ENCODE measurements around the gene CPSF4L. TPM values are rescaled to one million over a fixed set of nuclear protein-coding genes. Genes with fewer than 3 reads are reported as not detected.

Gene CPSF4L
- total RNA-seq, 1 donor from 2014 or later: not detected

DNA sequence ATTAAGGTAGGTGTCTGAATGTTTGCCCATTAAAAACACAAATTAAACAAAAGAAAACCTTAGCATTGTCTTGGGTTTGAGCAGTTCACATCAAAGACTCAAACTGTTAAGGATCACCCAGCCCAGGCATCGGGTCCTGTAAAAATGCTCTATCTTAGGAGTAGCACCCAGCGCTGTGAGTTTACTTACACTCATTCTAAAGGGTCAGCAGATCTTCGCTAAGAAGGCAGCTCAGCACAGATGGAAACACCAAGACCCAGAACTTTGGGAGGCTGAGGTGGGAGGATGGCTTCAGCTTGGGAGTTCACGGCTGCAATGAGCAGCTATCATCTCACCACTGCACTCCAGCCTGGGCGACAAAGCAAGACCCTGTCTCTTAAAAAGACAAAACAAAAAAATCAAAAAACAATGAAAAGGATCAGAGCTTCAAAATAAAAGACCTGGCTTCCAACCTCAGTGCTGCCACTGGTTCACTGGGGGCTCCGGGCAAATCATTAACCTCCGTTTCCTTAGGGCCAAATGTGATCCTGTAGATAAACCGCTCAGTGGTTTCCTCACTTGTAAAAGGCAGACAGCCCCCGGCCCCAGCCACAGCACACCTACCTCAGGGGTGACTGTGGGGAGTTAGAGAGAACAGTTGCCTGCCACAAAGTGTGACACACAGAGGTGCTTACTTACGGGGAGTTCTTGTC lies 57.7 kb downstream of the CPSF4L start:
- DNase-seq: no peak
- peaks cover 52% of the 10 kb centered on the region for H3K4me1 ChIP-seq
- no peaks in the 10 kb centered on the region for H3K27me3 ChIP-seq (ENCODE audit: low read depth)
- H3K4me3 ChIP-seq: no peak overlapping the region
- intact Hi-C loops (cut with micrococcal nuclease): no loop called here
- peak overlapping the region; percentile 86 for H3K27ac ChIP-seq (replicated peaks)
- H3K36me3 ChIP-seq: peaks cover 99% of the 10 kb centered on the region
- no peaks in the 10 kb centered on the region for H3K9me3 ChIP-seq (replicated peaks)
- TF ChIP-seq, protein P1, sequence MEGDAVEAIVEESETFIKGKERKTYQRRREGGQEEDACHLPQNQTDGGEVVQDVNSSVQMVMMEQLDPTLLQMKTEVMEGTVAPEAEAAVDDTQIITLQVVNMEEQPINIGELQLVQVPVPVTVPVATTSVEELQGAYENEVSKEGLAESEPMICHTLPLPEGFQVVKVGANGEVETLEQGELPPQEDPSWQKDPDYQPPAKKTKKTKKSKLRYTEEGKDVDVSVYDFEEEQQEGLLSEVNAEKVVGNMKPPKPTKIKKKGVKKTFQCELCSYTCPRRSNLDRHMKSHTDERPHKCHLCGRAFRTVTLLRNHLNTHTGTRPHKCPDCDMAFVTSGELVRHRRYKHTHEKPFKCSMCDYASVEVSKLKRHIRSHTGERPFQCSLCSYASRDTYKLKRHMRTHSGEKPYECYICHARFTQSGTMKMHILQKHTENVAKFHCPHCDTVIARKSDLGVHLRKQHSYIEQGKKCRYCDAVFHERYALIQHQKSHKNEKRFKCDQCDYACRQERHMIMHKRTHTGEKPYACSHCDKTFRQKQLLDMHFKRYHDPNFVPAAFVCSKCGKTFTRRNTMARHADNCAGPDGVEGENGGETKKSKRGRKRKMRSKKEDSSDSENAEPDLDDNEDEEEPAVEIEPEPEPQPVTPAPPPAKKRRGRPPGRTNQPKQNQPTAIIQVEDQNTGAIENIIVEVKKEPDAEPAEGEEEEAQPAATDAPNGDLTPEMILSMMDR (IDR thresholded peaks at IDR 0.05; ENCODE audit: borderline replicate concordance): no peak

DNA sequence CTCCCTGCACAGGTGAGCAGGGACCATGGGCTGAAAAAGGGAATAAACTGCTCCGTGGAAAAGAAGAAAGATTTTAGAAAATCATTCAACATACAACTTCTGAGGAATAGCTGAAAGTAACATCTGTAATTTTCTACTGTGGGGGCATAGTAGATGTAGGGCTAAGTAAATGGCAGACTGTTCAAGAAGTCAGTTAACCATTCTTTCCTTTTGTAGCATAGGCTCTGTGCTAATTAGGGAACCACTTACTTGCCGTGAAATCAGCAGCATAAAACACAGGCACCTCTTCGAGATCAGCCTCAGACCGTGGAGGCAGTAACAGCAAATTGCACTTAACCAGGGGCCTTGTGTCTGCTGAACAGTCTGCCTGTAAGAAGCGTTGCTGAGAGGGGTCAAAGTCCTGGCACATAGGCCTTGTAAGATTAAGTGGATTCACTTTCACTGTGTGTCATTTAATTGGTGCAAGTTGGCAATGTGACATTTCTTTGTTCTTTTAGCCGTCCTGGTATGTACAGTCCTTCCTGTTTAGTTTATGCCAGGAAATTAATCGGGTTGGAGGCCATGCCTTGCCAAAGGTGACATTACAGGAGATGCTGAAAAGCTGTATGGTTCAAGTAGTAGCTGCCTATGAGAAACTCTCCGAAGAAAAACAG lies 58.4 kb downstream of the CPSF4L start:
- Histone ChIP-seq H3K9me3 (replicated peaks) (no peaks in the 10 kb centered on the region), H3K36me3 (peaks cover 99% of the 10 kb centered on the region), H3K27me3 (ENCODE audit: low read depth) (no peaks in the 10 kb centered on the region), H3K4me3 (no peak overlapping the region), H3K4me1 (peaks cover 45% of the 10 kb centered on the region), H3K27ac (replicated peaks) (peak overlapping the region; percentile 86)
- DNase-seq: no peak
- intact Hi-C loops (cut with micrococcal nuclease): no loop called here
- TF ChIP-seq, protein P1 (IDR thresholded peaks at IDR 0.05; ENCODE audit: borderline replicate concordance): no peak

DNA sequence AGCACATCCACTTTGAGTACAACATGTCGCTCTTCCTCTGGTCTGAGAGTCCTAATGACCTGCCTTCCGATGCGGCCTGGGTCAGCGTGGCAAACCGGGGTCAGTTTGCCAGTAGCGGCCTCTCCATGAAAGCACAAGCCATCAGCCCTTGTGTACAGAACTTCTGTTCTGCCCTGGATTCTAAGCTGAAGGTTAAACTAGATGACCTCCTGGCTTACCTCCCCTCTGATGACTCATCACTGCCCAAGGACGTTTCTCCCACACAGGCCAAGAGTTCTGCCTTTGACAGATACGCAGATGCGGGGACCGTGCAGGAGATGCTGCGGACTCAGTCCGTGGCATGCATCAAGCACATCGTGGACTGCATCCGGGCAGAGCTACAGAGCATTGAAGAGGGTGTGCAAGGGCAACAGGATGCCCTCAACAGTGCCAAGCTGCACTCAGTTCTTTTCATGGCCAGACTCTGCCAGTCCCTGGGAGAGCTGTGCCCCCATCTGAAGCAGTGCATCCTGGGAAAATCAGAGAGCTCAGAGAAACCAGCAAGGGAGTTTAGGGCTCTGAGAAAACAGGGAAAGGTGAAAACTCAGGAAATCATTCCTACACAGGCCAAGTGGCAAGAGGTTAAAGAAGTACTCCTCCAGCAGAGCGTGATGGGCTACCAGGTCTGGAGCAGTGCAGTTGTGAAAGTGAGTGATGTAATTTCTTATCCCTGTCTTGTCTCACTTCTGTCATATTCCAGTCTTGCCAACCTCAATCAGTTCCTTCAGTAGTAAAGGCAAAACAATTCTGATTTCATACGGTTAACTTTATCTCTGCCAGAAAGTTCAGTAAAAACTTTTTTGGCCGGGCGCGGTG lies 60.2 kb downstream of the CPSF4L start:
- DNase-seq: no peak
- H3K9me3 ChIP-seq (replicated peaks): no peaks in the 10 kb centered on the region
- H3K27ac ChIP-seq (replicated peaks): peak overlapping the region; percentile 69
- no peaks in the 10 kb centered on the region for H3K27me3 ChIP-seq (ENCODE audit: low read depth)
- H3K36me3 ChIP-seq: peaks cover 99% of the 10 kb centered on the region
- TF ChIP-seq, protein P1 (IDR thresholded peaks at IDR 0.05; ENCODE audit: borderline replicate concordance): no peak
- intact Hi-C loops (cut with micrococcal nuclease): no loop called here
- H3K4me1 ChIP-seq: peaks cover 38% of the 10 kb centered on the region
- no peak overlapping the region for H3K4me3 ChIP-seq

DNA sequence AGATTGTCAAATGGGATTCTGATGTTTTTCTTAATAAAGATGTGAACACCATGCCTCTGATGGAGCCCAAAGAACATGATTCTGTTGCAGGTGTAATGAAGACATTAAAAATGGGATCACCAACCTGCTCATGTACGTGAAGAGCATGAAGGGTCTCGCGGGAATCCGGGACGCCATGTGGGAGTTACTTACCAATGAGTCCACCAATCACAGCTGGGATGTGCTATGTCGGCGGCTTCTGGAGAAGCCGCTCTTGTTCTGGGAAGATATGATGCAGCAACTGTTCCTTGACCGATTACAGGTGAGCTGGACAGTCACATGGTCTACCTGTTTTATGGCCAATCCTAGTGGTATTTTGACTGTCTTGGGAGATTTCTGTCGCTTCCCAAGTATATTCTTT lies 61.2 kb downstream of the CPSF4L start:
- H3K27ac ChIP-seq (replicated peaks): no peak overlapping the region
- no peak for DNase-seq
- H3K9me3 ChIP-seq (replicated peaks): no peaks in the 10 kb centered on the region
- peaks cover 42% of the 10 kb centered on the region for H3K4me1 ChIP-seq
- intact Hi-C loops (cut with micrococcal nuclease): no loop called here
- H3K36me3 ChIP-seq: peaks cover 90% of the 10 kb centered on the region
- H3K4me3 ChIP-seq: no peak overlapping the region
- H3K27me3 ChIP-seq (ENCODE audit: low read depth): no peaks in the 10 kb centered on the region
- TF ChIP-seq, protein P1 (IDR thresholded peaks at IDR 0.05; ENCODE audit: borderline replicate concordance): no peak

DNA sequence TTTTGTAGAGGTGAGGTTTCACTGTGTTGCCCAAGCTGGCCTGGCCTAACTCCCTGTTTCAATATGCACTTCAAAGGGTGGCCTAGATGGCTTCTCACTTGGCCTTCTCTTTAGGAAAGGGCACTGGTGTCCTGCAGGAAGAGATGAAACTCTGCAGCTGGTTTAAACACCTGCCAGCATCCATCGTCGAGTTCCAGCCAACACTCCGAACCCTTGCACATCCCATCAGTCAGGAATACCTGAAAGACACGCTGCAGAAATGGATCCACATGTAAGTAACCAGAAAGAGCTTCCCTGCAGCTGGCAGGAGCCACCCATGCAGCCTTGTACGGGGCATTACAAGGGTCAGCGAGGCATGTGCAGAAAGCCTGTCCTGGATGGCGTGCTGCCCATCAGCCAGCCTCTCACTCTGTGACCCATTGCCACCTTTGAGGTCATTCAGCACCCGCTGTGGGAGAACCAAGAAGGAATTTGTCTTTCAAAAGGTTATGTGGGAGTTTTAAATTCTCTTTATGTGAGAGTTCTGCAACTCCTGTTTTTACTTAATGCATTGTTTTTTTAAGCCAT lies 61.8 kb downstream of the CPSF4L start:
- H3K36me3 ChIP-seq: peaks cover 84% of the 10 kb centered on the region
- no peaks in the 10 kb centered on the region for H3K27me3 ChIP-seq (ENCODE audit: low read depth)
- no peak overlapping the region for H3K27ac ChIP-seq (replicated peaks)
- H3K4me1 ChIP-seq: peaks cover 43% of the 10 kb centered on the region
- no peak overlapping the region for H3K4me3 ChIP-seq
- no peak for DNase-seq
- intact Hi-C loops (cut with micrococcal nuclease): no loop called here
- no peaks in the 10 kb centered on the region for H3K9me3 ChIP-seq (replicated peaks)
- TF ChIP-seq, protein P1 (IDR thresholded peaks at IDR 0.05; ENCODE audit: borderline replicate concordance): no peak

Measured in left ventricle myocardium inferior (tissue), 1 donor.